ENCODE data around the gene CD44.

DNA sequence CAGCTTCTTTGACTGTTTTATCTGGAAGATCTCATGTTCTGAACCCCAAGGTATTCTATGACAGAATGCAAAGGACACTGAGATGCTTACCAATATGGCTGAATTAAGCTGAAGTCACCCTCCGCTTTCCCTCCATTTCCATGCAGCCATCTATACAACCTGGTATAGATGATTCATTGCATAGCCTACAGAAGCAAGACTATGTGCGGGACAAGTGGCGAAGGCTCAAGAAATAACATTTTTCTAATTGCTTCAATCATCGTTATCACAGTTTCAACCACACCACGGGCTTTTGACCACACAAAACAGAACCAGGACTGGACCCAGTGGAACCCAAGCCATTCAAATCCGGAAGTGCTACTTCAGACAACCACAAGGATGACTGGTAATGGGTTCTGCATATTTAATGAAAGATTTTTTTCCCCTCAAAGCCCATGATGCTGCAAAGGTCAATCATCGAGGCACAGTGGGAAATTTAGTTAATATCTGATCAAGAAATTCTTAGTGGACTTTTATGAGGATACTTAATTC, 61.9 kb downstream of the CD44 start:
- TF ChIP-seq, protein P1, sequence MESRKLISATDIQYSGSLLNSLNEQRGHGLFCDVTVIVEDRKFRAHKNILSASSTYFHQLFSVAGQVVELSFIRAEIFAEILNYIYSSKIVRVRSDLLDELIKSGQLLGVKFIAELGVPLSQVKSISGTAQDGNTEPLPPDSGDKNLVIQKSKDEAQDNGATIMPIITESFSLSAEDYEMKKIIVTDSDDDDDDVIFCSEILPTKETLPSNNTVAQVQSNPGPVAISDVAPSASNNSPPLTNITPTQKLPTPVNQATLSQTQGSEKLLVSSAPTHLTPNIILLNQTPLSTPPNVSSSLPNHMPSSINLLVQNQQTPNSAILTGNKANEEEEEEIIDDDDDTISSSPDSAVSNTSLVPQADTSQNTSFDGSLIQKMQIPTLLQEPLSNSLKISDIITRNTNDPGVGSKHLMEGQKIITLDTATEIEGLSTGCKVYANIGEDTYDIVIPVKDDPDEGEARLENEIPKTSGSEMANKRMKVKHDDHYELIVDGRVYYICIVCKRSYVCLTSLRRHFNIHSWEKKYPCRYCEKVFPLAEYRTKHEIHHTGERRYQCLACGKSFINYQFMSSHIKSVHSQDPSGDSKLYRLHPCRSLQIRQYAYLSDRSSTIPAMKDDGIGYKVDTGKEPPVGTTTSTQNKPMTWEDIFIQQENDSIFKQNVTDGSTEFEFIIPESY (IDR thresholded peaks at IDR 0.05; ENCODE audit: borderline replicate concordance, low read depth), result no peak
- TF ChIP-seq EZH2phosphoT487 (IDR thresholded peaks at IDR 0.05; ENCODE audit: borderline replicate concordance, low read depth), result no peak
- TF ChIP-seq SIN3A (IDR thresholded peaks at IDR 0.05; ENCODE audit: borderline replicate concordance, low read depth, low read length), result no peak
- TF ChIP-seq, protein P2, sequence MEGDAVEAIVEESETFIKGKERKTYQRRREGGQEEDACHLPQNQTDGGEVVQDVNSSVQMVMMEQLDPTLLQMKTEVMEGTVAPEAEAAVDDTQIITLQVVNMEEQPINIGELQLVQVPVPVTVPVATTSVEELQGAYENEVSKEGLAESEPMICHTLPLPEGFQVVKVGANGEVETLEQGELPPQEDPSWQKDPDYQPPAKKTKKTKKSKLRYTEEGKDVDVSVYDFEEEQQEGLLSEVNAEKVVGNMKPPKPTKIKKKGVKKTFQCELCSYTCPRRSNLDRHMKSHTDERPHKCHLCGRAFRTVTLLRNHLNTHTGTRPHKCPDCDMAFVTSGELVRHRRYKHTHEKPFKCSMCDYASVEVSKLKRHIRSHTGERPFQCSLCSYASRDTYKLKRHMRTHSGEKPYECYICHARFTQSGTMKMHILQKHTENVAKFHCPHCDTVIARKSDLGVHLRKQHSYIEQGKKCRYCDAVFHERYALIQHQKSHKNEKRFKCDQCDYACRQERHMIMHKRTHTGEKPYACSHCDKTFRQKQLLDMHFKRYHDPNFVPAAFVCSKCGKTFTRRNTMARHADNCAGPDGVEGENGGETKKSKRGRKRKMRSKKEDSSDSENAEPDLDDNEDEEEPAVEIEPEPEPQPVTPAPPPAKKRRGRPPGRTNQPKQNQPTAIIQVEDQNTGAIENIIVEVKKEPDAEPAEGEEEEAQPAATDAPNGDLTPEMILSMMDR (IDR thresholded peaks at IDR 0.05), result no peak
- TF ChIP-seq TAF1 (IDR thresholded peaks at IDR 0.05; ENCODE audit: borderline replicate concordance, low read depth, low read length), result no peak
- TF ChIP-seq, protein P3, sequence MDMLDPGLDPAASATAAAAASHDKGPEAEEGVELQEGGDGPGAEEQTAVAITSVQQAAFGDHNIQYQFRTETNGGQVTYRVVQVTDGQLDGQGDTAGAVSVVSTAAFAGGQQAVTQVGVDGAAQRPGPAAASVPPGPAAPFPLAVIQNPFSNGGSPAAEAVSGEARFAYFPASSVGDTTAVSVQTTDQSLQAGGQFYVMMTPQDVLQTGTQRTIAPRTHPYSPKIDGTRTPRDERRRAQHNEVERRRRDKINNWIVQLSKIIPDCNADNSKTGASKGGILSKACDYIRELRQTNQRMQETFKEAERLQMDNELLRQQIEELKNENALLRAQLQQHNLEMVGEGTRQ (IDR thresholded peaks at IDR 0.05; ENCODE audit: borderline replicate concordance, low read depth, low read length), result no peak
- TF ChIP-seq FOXM1 (IDR thresholded peaks at IDR 0.05; ENCODE audit: low read depth), result no peak
- TF ChIP-seq NRF1 (IDR thresholded peaks at IDR 0.05; ENCODE audit: low read depth, low read length), result no peak
- no peak for TF ChIP-seq EP300 (IDR thresholded peaks at IDR 0.05; ENCODE audit: borderline replicate concordance in 1 of 2, low read depth in 1 of 2, low read length in 1 of 2)
- no peak for TF ChIP-seq YY1 (IDR thresholded peaks at IDR 0.05; ENCODE audit: low read depth)
- TF ChIP-seq, protein P4, sequence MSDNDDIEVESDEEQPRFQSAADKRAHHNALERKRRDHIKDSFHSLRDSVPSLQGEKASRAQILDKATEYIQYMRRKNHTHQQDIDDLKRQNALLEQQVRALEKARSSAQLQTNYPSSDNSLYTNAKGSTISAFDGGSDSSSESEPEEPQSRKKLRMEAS (IDR thresholded peaks at IDR 0.05; ENCODE audit: low read depth), result no peak
- no peak for TF ChIP-seq POLR2AphosphoS5 (IDR thresholded peaks at IDR 0.05; ENCODE audit: low read depth, low read length)
- TF ChIP-seq GABPA (IDR thresholded peaks at IDR 0.05; ENCODE audit: low read depth), result no peak
